D721Med (cell line): Measurements from ENCODE around the gene PIGU.
A peak's percentile ranks its signal among the peaks of the same experiment; 100 is the strongest.

ENCODE experiments used
- DNase-seq: peaks from one replicate; pipeline ENCODE4 v3.0.0; 2011; ENCODE audit warnings: low spot score; ENCODE audit not compliant: insufficient read length
- FAIRE-seq: peaks from 2 replicates; lab custom pipeline; 2011; peaks lifted over from hg19 to GRCh38; lab: Jason Lieb, UNC
- CTCF ChIP-seq: IDR thresholded peaks from 2 replicates; pipeline ENCODE4 v1.5.1; 2012; ENCODE audit warnings: mild to moderate bottlenecking, control low read depth; ENCODE audit not compliant: insufficient read depth; ENCODE audit errors: missing control alignments

The PIGU gene

GRCh38 chr20:34567892-34568865 is 108.7 kb downstream of the PIGU start:
- FAIRE-seq = no peak

GRCh38 chr20:34566978-34567891 is 109.7 kb downstream of the PIGU start:
- DNase-seq (no peak), FAIRE-seq (no peak)
- no peak for TF ChIP-seq CTCF

More at GRCh38 chr20:34567892-34568865, 108.7 kb downstream of the PIGU start:
- DNase-seq = no peak
- no peak for TF ChIP-seq CTCF

- DNase-seq (no peak), FAIRE-seq (no peak)
- TF ChIP-seq CTCF = no peak
Measured at GRCh38 chr20:34564833-34565232, 112.1 kb downstream of the PIGU start.

- FAIRE-seq (no peak), DNase-seq (peak; percentile 46)
- peak; percentile 23 for TF ChIP-seq CTCF
Measured at GRCh38 chr20:34562641-34563040, 114.3 kb downstream of the PIGU start.

GRCh38 chr20:34561661-34562060 is 115.2 kb downstream of the PIGU start:
- DNase-seq (peak; percentile 68), FAIRE-seq (no peak)
- no peak for TF ChIP-seq CTCF

- DNase-seq (no peak), FAIRE-seq (no peak)
- no peak for TF ChIP-seq CTCF
Measured at GRCh38 chr20:34560614-34561013, 116.3 kb downstream of the PIGU start.
